GM06990 (cell line): Measurements from ENCODE around the gene GRHPR.

Source experiments
- DNase-seq: peaks from one replicate; pipeline ENCODE4 v3.0.0-alpha.2; 2011; ENCODE audit not compliant: insufficient read length; ENCODE audit errors: extremely low read depth
- H3K27me3 ChIP-seq: replicated peaks from 2 replicates; pipeline ENCODE4 v1.6.0; 2011; ENCODE audit warnings: low read length; ENCODE audit not compliant: control insufficient read depth, insufficient read depth
- H3K36me3 ChIP-seq: 2 replicates; pipeline ENCODE4 v1.5.1; 2011; ENCODE audit warnings: low read length; ENCODE audit not compliant: control insufficient read depth, insufficient read depth
- H3K4me3 ChIP-seq: replicated peaks from 2 replicates; pipeline ENCODE4 v1.5.1; 2011; ENCODE audit warnings: low read depth, mild to moderate bottlenecking, control low read depth, low read length
- TF ChIP-seq, protein P1 (sequence below): IDR thresholded peaks from 2 replicates; pipeline ENCODE4 v1.5.1; 2011; ENCODE audit warnings: low read length, control low read depth, mild to moderate bottlenecking, inconsistent platforms; ENCODE audit not compliant: insufficient read depth, poor library complexity, severe bottlenecking

GRHPR gene

DNA sequence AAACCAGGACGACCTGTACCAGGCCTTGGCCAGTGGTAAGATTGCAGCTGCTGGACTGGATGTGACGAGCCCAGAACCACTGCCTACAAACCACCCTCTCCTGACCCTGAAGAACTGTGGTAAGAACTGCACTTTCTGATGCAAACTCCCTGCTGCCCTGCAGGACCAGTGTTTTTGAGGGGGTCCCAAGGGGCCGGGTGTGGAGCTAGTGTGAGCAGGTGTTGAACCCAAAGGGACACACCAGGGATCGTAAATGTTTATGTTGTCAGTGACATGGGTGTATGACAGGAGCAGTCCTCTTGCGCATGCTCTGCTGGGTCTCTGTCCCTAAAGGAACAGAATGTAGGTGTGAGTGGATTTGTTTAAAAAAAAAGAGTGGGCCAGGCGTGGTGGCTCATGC is 9.5 kb downstream of the GRHPR start:
- H3K36me3 ChIP-seq: peaks cover 48% of the 10 kb centered on the region

DNA sequence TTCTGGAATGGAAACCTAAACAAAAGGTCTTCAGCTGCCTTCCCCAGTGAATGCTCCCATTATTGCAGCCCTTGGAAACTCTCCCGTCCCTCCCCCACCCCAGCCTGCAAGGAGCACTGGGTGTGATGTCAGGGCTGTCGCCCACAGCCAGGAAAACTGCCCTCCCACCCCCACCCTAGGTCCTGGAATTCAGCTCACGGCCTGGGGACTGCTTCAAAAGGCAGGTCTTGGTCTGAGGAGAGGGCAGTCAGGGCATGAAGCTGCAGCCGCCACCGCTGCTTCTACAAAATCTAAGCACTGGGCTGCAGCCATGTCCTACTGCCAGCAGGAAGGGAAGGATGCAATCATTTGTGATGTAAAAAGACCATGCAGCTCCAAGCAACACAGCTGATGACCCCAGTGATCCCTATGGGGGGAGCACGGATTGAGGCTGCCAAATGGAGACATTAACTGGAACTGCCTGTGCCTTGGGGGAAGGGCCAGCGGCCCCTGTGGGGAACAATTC is 11.4 kb downstream of the GRHPR start:
- Histone ChIP-seq H3K36me3 (peaks cover 42% of the 10 kb centered on the region), H3K4me3 (no peak overlapping the region), H3K27me3 (no peaks in the 10 kb centered on the region)
- no peak for DNase-seq
- TF ChIP-seq, protein P1, sequence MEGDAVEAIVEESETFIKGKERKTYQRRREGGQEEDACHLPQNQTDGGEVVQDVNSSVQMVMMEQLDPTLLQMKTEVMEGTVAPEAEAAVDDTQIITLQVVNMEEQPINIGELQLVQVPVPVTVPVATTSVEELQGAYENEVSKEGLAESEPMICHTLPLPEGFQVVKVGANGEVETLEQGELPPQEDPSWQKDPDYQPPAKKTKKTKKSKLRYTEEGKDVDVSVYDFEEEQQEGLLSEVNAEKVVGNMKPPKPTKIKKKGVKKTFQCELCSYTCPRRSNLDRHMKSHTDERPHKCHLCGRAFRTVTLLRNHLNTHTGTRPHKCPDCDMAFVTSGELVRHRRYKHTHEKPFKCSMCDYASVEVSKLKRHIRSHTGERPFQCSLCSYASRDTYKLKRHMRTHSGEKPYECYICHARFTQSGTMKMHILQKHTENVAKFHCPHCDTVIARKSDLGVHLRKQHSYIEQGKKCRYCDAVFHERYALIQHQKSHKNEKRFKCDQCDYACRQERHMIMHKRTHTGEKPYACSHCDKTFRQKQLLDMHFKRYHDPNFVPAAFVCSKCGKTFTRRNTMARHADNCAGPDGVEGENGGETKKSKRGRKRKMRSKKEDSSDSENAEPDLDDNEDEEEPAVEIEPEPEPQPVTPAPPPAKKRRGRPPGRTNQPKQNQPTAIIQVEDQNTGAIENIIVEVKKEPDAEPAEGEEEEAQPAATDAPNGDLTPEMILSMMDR: no peak

More for the DNA sequence above, 9.5 kb downstream of the GRHPR start:
- Histone ChIP-seq H3K27me3 (no peaks in the 10 kb centered on the region), H3K4me3 (no peak overlapping the region)
- no peak for DNase-seq
- TF ChIP-seq, protein P1: no peak

DNA sequence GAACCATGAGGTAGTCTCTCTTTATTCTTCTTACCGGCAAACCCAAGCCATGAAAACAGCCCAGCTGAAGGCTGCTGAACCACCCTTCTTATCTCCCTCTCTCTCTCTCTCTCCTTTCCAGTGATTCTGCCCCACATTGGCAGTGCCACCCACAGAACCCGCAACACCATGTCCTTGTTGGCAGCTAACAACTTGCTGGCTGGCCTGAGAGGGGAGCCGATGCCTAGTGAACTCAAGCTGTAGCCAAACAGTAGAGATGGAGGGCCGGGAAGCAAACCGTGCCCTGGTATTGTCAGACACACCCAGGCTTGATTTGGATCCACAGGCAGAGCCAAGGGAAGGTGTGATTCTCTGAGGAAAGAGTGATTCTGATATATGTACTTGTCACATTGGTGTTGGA is 14.0 kb downstream of the GRHPR start:
- H3K27me3 ChIP-seq: no peaks in the 10 kb centered on the region
- DNase-seq: no peak
- peaks cover 41% of the 10 kb centered on the region for H3K36me3 ChIP-seq
- H3K4me3 ChIP-seq: no peak overlapping the region
- TF ChIP-seq, protein P1: no peak

DNA sequence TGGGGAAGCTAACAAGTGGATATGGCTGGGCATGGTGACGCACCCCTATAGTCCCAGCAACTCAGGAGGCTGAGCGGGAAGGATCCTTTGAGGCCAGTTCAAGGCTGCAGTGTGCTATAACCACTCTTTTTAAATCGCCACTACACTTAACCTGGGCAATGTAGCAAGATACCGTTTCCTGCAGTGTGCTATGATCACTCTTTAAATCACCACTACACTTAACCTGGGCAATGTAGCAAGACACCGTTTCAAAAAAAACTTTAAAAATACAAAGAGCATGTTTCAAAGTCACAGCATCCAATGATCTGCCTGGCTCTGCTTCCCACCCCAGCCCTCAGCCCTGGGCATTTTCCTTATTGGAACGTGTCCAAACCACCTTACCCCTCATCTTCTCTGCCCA is 14.5 kb downstream of the GRHPR start:
- no peaks in the 10 kb centered on the region for H3K27me3 ChIP-seq
- H3K36me3 ChIP-seq: peaks cover 40% of the 10 kb centered on the region
- H3K4me3 ChIP-seq: no peak overlapping the region
- no peak for DNase-seq
- TF ChIP-seq, protein P1: no peak

DNA sequence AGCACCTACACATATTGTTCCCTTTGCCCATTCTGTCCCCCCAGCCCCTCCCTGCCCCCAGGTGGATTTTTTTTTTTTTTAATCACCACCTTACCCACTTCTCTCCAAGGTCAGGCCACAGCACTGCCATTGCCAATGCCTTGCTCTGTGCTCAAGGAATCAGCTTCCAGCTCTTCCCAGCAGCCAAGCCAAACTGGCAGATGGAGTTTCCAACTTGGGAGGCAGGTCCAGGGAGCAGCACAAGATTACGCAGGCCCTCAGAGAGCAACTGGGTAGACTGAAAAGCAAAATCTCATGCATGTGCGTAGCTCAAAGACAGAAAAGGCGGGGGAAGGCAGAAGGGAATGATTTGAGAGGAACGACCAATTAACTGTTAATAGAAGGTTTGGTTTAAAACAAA is 15.1 kb downstream of the GRHPR start:
- TF ChIP-seq, protein P1: no peak
- no peaks in the 10 kb centered on the region for H3K27me3 ChIP-seq
- H3K36me3 ChIP-seq: peaks cover 40% of the 10 kb centered on the region
- no peak for DNase-seq
- no peak overlapping the region for H3K4me3 ChIP-seq

DNA sequence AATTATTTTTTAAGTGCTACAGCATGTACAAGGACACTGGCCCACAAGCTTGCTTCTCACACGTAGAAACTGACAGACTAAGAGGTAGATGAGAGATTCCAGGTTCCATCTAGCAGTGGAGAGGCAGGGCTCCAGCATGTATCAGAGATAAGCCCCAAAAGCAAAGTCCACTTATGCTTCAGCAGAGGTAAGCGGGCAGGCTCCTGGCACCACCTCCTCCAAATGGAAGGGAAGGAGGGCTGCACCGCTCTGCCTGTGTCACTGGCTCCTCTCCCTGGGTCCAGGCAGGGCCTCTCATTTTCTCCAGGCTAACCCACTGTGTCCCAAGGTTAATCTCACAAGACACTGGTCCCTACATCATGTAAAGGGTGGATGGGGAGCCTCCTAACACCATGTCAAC is 15.9 kb downstream of the GRHPR start:
- no peak overlapping the region for H3K4me3 ChIP-seq
- H3K36me3 ChIP-seq: peaks cover 37% of the 10 kb centered on the region
- TF ChIP-seq, protein P1: no peak
- DNase-seq: no peak
- no peaks in the 10 kb centered on the region for H3K27me3 ChIP-seq
